ENCODE data around the gene BRMS1.

- TF ChIP-seq EZH2 (IDR thresholded peaks at IDR 0.05) (no peak), POLR2AphosphoS5 (IDR thresholded peaks at IDR 0.05; ENCODE audit: borderline replicate concordance, low read depth, low read length) (no peak)
Observed at GRCh38 chr11:66386171-66387069, 41.5 kb upstream of the BRMS1 start.

All from SK-N-MC (cell line).